GM12891 (cell line): ENCODE results near the gene CCR5.

ENCODE experiments used
- POLR2A ChIP-seq: IDR thresholded peaks from 2 replicates; pipeline ENCODE4 v1.6.1; 2011; ENCODE audit warnings: low read depth, low read length, control low read depth
- POLR2AphosphoS5 ChIP-seq: IDR thresholded peaks from 2 replicates; pipeline ENCODE4 v1.6.1; 2011; ENCODE audit warnings: low read depth, low read length, control low read depth

- TF ChIP-seq POLR2A = no peak
- TF ChIP-seq POLR2AphosphoS5 = no peak
Observed at GRCh38 chr3:46399098-46399497, 28.4 kb downstream of the CCR5 start.
